Jurkat, Clone E6-1 (cell line): ENCODE measurements around the gene MLXIP.
"Not testable (repeated sequence)": the region's sequence is repeated elsewhere in the genome, so short reads cannot be mapped to it uniquely, and the experiment has no call there.

Experiments
- DNase-seq: peaks from one replicate; pipeline ENCODE4 v3.0.0-alpha.2; 2011; ENCODE audit warnings: low read depth, low spot score
- H3K4me3 ChIP-seq: 2 replicates; pipeline ENCODE4 v1.5.1; 2011; ENCODE audit warnings: mild to moderate bottlenecking, low read length, control low read depth, moderate library complexity

The MLXIP gene

DNA sequence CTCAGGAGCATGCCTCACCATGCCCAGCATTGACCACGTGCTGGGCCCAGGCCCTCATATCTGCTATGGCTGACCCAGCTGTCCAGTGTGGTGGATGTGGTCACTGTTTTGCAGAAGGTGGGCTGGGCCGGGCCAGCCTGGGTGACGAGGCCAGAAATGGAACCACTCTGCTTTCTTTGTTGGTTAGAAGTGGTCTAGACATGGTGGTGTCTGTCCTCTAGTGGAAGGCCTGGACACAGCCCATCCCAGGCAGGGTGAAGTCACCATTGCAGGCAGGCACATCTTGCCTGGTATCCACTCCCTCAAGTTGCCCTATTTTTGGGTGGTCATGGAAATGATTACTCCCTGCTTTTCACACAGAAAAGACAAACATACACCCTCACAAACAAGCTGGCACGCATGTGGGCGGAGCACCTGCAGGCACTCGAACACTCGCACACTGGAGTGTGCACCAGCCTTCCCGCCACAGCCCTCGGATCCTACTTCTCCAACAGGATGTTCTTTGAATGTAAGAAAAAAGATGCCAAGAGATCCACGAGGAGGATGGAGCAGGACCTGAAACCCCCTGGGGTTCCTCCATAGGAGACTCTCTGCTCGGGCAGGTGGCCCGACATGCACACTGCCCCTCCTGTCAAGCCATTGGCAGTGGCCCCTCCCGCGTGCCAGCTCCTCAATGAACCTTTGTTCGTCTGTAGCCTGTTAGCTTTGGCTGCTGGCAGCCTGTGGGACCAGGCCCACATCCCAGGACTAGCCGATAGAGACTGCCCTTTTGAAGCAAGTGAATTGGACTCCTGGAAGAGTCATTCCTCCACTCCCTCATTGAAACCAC lies 38.4 kb downstream of the MLXIP start:
- DNase-seq: no peak
- no peak overlapping the region for H3K4me3 ChIP-seq

DNA sequence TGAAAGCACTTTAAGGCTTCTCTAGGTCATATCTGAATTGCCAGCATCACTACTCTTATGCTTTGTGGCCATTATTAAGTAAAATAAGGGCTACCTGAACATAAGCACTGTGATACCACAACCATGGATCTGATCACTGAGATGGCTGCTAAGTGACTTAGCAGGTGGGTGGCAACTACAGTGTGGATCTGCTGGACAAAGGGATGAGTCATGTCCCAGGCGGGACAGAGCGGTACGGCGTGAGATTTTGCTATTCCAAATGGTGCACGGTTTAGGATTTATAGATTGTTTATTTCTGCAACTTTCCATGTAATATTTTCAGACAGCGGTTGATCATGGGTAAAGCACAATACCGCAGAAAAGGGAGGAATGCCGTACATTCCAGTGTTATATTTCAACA lies 39.4 kb downstream of the MLXIP start:
- H3K4me3 ChIP-seq: no peak overlapping the region
- no peak for DNase-seq

DNA sequence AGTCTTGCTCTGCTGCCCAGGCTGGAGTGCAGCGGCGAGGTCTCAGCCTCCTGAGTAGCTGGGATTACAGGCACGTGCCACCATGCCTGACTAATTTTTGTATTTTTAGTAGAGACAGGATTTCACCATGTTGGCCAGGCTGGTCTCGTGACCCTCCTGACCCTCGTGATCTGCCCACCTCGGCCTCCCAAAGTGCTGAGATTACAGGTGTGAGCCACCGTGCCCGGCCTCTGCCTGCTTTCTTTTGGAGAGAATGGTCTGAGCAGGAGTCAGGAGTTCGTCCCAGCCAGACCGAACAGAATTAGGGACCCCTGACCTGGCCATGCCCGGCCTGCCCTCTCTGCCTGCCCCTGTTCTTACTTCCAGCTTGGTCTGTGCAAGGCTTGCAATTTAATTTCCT lies 42.8 kb downstream of the MLXIP start:
- DNase-seq, H3K4me3 ChIP-seq: not testable (repeated sequence)

DNA sequence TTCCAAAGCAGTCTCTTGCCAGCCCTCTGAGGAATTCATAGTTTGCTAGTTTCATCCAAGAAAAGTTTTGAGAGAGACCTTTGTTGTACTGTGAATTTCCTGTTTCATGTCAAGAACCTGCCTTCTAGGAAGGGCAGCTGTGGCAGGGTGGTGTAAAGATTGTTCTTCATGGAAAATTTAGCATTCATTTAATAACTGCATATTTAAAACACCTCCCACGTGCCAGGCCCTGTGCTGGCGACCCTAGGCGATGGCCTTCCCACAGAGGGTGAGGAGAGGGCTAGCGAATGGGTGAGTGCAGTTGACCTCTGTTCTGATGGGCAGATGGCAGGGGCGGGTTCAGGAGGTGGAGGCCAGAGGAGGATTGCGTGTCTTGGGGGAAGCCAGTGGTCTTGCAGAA lies 43.2 kb downstream of the MLXIP start:
- no peak for DNase-seq
- H3K4me3 ChIP-seq: no peak overlapping the region

DNA sequence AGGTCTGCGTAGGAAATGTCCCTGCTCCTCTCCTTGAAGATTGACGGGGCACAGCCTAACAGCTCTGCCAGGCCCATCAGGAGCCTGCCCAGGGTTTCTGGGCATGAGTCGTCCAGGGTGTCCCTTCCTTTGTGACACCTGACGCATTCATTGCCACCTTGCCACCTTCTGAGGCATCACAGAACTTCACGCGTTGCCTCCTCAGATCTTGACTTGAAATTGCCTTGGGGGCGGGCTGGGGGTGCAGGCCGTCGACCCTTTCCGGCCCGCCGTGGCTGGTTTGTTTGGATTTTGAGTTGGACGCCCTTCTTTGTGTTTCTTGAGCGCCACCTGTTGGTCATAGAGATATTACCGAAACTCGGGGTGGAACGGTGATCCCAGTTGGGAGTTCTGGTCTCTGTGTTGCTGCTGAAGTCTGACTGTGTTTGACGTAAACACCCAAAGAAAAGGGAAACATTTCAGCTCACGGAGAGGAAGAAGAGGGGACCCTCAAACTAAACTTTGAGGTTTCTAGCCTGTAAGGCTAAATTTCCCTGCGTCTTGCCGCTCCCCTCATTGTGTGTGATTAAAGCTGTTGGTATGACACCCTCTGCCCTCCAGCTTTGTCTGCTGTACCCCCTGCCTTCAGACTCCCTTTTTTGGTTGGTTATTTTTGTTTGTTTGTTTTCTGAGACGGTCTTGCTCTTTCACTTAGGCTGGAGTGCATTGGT lies 44.6 kb downstream of the MLXIP start:
- H3K4me3 ChIP-seq: no peak overlapping the region
- DNase-seq: peak; percentile 58

DNA sequence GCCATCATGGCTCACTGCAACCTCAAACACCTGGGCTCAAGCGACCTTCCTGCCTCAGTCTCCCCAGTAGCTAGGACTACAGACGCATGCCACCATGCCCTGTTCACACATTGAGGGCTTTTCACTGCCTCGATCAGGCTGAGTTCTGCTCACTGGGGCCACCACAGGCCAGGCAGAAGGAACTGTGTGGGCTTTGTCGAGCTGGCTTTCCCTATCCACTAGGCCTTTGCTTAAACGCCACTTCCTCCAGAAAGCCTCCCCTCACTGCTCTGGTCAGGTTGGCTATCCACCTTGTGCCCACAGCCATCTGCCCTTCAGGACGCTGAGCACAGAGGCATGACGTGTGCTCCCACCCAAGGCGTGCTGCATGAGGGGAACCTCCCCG lies 45.2 kb downstream of the MLXIP start:
- DNase-seq: no peak
- no peak overlapping the region for H3K4me3 ChIP-seq

DNA sequence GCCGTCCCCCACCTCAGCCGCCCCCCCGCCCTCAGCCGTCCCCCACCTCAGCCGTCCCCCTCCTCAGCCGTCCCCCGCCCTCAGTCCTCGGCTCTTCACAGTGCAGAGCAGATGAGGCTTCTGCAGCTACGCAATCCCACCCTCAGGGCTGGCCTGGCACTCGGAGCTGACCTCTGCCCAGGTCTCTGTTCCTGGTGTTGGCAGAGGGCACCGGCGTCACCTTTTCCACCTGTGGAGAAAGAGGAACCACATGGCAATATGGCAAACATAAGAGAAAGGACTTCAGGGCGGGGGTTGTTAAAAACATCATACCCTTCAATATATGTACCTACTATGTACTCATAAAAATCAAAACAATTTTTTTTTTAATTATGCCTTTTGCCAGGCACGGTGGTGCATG lies 45.8 kb downstream of the MLXIP start:
- H3K4me3 ChIP-seq: no peak overlapping the region
- DNase-seq: no peak

DNA sequence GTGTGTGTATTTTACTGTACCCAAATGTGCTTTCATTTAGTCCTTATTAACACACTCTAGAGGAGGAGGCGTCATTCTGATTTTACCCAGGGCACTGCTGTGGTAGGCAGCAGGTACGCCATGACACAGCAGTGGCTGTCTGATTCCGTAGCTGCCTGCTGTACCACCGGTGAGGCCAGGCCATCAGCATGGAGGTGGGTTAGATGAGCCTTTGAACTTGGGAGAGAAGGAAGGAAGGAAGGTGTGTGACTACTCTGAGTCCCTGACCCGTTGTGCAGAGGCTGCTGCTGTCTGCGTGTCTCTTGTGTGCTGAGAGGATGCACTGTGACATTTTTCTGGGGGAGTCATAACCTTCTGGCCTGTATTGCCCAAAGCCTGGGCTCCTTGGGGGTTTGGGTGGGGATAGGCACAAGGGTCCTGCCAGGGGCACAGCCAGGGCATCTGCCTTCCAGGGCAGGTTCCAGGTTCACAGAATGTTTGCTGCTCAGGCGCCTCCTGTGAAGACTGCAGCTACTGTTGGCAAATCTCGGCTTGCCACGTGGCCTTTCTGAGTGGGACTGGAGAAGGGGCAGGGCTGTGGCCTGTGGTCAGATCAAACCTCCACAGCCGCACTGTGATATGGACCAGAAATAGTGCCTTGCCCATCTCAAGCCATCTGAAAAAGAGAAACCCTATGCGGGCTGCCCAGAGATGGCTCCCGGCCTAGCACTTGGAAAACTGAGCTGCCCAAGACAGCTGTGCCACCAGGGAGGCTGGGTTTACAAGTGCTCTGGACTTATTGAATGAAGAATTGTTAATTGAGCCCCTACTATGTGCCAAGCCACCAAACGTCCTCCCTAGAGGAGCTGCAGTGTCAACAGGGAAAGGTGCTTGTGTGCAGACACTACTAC lies 47.1 kb downstream of the MLXIP start:
- no peak for DNase-seq
- H3K4me3 ChIP-seq: no peak overlapping the region

DNA sequence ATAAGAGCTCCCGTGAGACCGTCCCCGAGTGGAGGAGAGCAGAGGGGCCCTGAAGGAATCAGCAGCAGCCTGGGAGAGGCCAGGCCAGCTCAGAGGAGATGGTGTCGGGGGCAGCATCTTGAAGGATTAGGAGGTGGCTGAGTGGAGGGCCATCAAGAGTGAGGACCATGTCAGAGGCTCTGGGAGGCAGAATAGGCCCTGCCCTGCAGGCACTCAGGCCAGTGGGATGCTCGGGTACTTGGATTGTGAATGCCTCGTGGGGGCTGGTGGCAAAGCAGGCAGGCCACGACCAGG lies 47.7 kb downstream of the MLXIP start:
- no peak for DNase-seq
- H3K4me3 ChIP-seq: no peak overlapping the region

DNA sequence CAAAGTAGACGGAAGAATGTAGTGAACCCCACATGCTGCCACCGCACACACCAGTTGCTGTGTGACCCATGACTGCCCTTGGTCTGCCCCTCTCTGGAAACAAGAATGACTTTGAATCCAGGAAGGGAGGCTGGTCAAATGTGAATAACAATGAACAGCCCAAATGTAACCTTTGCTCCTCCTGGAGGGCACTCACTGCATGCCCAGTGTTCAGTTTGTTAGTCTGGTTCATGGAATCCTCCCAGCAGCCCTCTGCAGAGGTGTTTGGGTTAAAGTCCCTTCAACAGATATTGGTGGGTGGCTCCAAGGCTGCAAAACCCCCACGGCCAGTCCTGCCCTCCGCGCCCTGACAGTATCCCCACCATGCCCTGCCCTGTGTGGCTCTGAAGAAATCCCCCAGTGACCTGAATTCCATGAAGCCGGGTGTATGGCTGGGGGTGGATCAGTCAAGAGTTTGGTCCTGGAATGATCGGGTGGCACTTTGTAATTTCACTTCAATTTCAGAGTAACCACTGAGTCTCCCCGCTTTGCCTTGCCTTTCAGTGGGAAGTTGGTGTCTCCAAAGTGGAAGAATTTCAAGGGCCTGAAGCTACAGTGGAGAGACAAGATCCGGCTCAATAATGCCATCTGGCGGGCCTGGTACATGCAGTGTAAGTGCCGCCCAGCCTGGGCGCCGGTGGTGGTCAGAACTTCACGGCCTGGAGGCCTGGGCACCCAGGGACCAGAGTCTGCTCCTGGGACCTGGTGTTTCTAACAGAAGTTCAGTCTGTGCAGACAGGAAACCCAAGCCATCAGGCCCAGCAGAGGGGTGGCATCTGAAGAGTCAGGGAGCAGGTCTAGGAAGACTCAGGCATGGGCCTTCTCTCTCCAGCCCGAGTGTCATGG lies 48.4 kb downstream of the MLXIP start:
- DNase-seq: no peak
- H3K4me3 ChIP-seq: no peak overlapping the region

DNA sequence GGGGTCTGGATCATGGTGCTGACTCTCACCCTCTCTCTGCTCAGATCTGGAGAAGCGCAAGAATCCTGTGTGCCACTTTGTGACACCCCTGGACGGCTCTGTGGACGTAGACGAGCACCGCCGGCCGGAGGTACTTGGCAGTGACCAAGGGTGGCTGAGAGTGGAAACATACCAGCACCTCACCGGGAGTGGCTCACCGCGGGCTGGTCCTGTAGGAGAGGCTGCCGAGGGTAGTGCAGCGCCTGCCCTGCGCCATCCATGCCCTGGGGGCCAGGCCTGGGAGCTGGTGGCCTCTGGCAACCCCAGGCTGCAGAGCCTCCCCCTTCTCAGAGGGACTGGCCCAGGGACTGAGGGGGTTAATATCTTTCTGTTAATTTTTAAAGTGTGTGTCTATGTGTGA lies 49.3 kb downstream of the MLXIP start:
- H3K4me3 ChIP-seq: no peak overlapping the region
- DNase-seq: no peak

DNA sequence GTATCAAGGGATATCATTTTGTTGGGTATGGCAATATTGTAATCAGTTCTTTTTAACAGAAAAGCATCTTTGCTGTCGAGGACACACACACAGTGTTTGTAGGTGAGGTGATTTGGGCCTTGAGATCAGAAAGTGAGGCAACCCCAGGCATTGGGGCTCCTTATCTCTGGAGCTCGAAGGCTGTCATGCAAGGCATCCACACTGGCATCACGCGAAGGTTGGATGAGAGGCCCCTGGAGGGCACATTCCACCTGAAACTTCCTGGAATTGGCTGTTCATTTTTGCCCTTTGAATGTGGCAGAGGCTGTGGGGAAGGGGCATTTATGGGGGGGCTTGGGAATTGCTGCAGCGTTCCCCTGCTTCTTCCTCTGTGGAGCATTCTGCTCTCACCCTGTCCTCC lies 49.9 kb downstream of the MLXIP start:
- H3K4me3 ChIP-seq: no peak overlapping the region
- DNase-seq: no peak

DNA sequence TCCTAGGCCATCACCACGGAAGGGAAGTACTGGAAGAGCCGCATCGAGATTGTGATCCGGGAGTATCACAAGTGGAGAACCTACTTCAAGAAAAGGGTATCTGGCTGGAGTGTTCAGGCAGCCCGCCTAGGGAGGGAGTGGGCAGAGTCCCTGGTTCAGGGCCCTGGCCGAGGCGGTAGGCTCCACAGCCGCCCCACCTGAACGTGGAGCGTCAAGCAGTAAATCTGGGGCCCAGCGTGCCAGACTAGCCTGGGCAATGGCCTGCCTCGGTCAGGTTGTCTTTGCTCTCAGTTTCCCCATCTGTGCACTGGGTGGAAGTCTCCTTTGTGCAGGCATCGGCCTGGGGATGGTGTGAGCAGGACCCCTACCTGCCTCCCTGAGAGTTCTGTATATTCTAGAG lies 50.6 kb downstream of the MLXIP start:
- no peak overlapping the region for H3K4me3 ChIP-seq
- no peak for DNase-seq

DNA sequence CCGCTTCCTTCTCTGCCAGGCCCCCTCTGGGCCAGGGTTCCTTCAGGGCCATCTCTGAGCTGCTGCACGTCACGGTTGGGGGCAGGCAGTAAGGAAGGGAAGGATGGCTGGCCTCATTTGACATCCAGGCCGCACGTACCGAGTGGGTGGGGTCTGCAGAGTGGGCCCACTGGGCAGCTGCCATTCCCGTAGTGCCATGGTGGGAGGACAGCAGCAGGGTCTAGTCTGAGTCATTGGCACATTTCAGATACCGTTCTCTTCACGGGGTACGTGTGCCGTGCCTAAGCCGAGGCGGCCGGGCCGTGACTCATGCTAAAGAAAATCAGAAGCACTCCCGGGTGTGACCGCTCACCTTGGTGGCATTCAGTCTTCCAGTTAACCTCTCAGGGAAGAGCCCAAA lies 51.6 kb downstream of the MLXIP start:
- DNase-seq: no peak
- H3K4me3 ChIP-seq: no peak overlapping the region

DNA sequence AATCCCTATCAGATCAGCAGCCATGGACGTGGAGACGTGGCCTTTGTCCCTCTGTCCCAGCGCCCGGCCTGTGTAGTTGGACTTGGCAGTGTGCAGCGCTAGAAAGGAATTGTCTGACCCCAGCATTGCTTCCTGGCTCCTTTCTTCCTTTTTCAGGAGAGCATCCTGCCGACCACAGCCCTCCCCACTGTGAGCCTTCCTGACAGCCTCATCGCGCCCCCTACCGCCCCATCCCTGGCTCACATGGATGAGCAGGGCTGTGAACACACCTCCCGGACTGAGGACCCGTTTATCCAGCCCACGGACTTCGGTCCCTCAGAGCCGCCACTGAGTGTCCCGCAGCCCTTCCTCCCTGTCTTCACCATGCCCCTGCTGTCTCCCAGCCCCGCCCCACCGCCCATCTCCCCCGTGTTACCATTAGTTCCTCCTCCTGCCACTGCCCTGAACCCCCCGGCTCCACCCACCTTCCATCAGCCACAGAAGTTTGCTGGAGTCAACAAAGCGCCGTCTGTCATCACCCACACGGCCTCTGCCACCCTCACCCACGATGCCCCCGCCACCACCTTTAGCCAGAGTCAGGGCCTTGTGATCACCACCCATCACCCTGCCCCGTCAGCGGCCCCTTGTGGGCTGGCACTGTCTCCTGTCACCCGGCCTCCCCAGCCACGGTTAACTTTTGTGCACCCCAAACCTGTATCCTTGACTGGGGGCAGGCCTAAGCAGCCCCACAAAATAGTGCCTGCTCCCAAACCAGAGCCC lies 54.8 kb downstream of the MLXIP start:
- DNase-seq: no peak
- H3K4me3 ChIP-seq: no peak overlapping the region

DNA sequence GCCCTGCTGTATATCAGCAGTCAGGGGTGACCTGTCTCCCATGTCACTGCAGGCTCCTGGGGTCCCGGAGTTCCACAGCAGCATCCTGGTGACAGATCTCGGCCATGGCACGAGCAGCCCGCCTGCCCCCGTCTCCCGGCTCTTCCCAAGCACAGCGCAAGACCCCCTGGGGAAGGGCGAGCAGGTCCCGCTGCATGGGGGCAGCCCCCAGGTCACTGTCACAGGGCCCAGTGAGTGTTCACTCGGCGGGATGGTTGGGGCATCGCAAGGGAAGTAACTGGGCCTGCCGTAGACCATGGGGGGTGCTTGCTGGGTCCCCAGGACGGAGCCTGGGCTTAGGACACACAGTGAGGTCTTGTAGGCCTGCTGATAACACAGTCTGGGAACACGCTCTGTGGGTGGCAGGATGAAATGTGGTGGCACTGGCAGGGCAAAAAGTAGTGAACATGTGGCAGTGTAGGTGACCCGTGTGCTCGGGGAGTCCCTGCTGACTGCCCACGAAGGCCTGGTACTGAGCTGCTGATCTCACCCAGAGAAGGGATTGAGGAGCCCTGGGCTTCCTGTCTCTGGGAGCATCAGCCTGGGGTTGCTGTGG lies 57.0 kb downstream of the MLXIP start:
- no peak overlapping the region for H3K4me3 ChIP-seq
- DNase-seq: no peak

DNA sequence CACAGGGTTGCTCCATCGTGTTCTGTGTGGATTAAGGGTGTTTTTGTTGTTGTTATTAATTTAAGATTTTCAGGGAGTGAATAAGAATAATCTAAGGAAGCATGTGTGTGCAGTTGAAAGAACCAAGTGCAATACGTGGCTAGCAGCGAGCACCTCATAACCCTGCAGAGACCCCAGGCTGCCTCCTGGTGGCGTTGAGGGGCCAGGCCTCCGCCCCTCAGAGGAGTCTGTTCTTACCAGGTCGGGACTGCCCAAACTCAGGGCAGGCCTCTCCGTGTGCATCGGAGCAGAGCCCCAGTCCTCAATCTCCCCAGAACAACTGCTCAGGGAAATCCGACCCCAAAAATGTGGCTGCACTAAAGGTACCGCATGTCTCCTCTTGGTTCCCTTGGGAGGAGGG lies 58.7 kb downstream of the MLXIP start:
- no peak for DNase-seq
- no peak overlapping the region for H3K4me3 ChIP-seq

DNA sequence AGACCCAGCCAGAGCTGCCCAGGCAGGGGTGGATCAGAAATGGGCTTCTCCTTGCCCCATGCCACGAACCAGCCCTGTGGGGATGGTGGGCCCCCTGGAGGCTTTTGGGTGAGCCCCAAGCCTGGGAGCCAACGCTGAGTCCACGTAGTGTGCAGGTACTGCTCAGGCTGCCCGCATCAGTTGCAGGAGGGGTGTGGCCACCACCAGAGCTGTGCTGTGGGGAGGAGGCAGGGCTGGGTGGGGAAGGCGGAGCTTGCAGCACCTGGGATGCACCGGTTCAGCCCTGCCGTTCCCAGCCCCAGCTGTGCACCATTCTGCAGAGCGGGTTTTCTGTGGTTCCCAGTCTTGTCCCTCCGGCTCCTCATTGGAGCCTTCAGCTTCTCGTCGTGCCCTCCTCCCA lies 59.1 kb downstream of the MLXIP start:
- no peak for DNase-seq
- no peak overlapping the region for H3K4me3 ChIP-seq
